ENCODE measurements around the gene RCBTB1.
"Not testable (repeated sequence)": the region's sequence is repeated elsewhere in the genome, so short reads cannot be mapped to it uniquely, and the experiment has no call there.

DNA sequence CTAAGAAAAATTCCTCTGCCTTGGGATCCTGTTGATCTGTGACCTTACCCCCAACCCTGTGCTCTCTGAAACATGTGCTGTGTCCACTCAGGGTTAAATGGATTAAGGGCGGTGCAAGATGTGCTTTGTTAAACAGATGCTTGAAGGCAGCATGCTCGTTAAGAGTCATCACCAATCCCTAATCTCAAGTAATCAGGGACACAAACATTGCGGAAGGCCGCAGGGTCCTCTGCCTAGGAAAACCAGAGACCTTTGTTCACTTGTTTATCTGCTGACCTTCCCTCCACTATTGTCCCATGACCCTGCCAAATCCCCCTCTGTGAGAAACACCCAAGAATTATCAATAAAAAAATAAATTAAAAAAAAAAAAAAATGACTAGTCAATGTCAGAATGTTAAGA lies 8.5 kb upstream of the RCBTB1 start:
- TF ChIP-seq EZH2phosphoT487 (IDR thresholded peaks at IDR 0.05), result not testable (repeated sequence)
- TF ChIP-seq, protein P1, sequence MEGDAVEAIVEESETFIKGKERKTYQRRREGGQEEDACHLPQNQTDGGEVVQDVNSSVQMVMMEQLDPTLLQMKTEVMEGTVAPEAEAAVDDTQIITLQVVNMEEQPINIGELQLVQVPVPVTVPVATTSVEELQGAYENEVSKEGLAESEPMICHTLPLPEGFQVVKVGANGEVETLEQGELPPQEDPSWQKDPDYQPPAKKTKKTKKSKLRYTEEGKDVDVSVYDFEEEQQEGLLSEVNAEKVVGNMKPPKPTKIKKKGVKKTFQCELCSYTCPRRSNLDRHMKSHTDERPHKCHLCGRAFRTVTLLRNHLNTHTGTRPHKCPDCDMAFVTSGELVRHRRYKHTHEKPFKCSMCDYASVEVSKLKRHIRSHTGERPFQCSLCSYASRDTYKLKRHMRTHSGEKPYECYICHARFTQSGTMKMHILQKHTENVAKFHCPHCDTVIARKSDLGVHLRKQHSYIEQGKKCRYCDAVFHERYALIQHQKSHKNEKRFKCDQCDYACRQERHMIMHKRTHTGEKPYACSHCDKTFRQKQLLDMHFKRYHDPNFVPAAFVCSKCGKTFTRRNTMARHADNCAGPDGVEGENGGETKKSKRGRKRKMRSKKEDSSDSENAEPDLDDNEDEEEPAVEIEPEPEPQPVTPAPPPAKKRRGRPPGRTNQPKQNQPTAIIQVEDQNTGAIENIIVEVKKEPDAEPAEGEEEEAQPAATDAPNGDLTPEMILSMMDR (IDR thresholded peaks at IDR 0.05), result not testable (repeated sequence)

All from neural progenitor cell (in vitro differentiated cells).